ENCODE data around the gene GRAMD2B.
"Not testable (repeated sequence)": the region's sequence is repeated elsewhere in the genome, so short reads cannot be mapped to it uniquely, and the experiment has no call there.

Gene GRAMD2B

GRCh38 chr5:126516133-126516532, 92.9 kb downstream of the GRAMD2B start:
- peak; percentile 82 for DNase-seq

- no peak for DNase-seq
Measured at GRCh38 chr5:126516852-126517251, 93.6 kb downstream of the GRAMD2B start.

- DNase-seq = not testable (repeated sequence)
Measured at GRCh38 chr5:126519223-126519622, 96.0 kb downstream of the GRAMD2B start.

GRCh38 chr5:126519637-126520592, 96.7 kb downstream of the GRAMD2B start:
- DNase-seq = peak; percentile 50

DNA sequence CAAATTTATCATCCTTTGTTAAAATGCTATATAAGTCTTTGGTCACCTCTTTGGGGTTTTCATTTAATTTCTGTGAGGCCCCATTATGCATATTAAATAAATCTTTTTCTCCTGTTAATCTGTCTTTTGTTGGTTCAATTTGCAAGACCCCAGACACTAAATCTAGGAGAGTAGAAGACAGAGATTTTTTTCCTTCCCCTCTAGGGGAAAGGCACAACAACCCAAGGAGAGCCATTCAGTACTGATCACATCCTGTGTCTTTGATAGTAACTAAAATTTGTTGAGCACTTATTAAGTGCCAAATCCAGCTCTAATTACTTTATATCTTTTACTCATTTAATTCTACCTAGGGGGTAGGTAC, 97.4 kb downstream of the GRAMD2B start:
- no peak for DNase-seq

DNA sequence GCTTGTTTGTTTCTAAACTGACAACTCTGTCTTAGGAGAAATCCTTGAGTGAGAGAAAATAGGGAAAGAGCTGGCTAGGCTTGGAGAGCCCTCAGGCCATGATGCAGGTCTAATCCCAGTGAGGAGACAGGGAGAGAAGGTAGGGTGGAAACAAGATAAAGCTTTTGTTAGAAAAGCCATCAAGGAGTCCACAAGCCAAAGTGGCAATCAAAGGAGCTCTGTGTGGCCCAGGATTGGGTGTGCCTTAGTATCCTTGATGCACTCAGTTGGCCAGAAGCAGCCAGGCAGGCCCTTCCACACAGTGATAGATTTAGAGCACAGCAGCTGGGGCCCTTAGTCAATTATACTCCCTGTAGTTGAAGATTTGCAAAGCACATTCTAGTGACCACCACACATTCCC, 97.9 kb downstream of the GRAMD2B start:
- DNase-seq = no peak

GRCh38 chr5:126523818-126524510, 100.8 kb downstream of the GRAMD2B start:
- no peak for DNase-seq

DNA sequence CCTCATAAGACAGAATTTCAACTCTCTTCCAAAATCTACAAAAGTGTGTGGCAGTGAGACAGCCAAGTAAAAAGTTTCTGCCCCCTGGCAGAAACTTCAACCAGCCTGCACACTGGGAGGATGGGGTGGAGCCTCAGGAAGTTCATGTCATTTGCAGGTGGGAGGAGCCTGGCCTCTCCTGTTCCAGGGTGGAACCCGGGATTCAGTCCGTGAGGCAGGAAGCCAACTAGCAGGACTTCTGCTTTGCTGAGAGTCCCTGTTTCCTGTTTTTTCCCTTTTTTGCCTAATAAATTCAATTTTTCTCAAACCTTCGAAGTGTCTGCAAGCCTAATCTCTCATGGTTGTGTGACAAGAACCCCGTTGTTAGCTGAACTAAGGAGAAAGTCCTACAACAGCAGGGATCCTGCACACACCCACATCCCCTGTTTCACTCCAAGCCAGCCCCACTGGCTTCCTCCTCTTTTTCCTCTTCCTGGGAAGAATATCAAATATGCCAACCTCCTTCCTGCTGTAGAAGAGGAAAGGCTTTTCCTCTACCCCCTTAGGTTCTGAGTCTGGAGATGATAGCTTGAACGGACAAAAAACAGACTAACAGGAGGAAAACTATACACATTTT, 102.5 kb downstream of the GRAMD2B start:
- DNase-seq = no peak

DNA sequence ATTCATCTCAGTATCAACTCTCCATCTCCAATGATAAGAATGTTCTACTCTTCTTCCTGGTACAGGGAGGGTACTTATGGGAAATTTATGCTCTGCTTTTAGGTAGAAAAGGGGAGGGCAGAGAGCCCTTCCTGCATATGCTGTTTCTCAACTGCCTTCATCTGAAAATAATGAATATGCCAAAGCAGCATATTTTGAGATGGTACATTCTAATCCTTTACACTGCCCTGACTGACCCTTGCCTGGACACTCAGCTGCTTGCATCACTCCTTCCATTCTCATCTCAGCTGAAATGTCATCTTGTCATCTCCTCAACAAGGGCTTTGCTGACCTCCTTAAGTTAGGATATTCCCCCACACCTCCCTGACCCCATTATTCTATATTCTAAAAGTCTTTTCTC, 103.3 kb downstream of the GRAMD2B start:
- DNase-seq = no peak

- no peak for DNase-seq
Measured at GRCh38 chr5:126527158-126527557, 103.9 kb downstream of the GRAMD2B start.

- DNase-seq = no peak
Measured at GRCh38 chr5:126527892-126528291, 104.7 kb downstream of the GRAMD2B start.

DNA sequence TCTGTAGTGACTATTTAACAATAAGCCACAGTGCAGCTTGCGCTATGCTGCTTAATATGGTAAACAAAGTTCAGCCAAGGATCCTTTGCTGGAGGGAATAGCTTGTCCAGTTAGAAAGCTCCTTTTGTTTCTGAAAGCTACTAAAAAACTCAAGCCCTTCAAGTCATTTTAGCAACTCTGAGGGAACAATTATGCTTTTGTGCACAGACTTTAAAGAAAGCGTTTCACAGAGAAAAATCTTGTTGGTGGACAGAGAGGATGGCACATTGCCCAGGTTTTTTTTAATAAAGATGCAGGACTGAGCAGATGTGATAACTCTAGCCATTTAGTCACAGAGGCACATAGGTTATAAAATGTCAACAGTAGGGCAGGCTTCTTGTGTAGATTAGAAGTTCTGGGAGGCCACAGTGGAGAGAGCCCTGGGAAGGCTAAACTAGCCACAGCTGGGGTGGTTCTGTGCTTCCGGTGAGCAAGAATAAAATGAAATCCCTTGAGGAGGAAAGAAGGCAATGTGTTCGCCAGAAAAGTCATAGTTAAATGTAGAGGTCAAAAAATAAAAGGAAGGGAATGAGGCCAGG, 108.4 kb downstream of the GRAMD2B start:
- no peak for DNase-seq

- no peak for DNase-seq
Measured at GRCh38 chr5:126534553-126534952, 111.3 kb downstream of the GRAMD2B start.

DNA sequence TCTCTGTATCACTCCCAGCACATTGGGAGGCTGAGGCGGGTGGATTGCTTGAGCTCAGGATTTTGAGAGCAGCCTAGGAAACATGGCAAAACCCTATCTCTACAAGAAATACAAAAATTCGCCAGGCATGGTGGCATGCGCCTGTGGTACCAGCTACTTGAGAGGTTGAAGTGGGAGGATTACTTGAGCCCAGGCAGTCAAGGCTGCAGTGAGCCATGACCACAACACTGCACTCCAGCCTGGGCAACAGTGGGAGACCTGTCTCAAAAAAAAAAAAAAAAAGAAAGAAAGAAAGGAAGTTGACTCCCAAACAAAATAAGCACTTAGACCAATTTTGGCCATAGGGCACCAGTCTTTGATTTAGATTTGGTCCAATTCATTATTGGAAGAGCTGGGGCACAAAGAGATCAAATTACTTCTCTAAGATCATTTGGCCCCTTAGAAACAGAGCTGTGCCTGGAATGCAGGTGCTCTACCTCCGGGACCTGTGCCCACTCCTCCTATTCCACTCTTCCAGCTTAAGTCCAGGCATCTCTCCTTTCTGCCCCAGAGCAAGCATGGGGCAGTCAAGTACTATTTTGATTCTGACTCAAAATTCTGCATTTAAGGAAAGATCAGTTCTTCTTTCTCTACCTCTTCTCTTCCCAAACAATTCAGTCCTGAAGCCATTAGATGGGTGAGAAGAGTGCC, 112.8 kb downstream of the GRAMD2B start:
- peak; percentile 18 for DNase-seq

DNA sequence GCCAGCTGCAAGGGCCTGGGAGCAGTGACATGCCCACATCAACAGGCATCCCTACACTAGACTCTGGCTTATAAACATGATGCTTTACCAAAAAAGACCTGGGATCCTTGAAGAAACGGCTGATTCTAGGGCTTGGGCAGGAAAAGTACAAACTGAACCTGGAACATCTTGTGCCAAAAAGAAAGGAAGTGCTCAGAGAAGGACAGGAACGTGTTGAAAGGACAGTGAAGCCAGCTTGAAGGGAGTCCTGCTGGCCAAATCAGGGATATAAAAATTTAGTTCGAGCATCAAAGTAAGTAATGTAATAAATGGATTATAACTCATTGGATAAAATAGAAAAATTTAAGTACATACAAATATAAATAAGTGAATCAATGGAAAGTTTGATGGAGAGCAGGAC, 113.7 kb downstream of the GRAMD2B start:
- no peak for DNase-seq

- no peak for DNase-seq
Measured at GRCh38 chr5:126538579-126538978, 115.4 kb downstream of the GRAMD2B start.

- DNase-seq = no peak
Measured at GRCh38 chr5:126540631-126541030, 117.4 kb downstream of the GRAMD2B start.

DNA sequence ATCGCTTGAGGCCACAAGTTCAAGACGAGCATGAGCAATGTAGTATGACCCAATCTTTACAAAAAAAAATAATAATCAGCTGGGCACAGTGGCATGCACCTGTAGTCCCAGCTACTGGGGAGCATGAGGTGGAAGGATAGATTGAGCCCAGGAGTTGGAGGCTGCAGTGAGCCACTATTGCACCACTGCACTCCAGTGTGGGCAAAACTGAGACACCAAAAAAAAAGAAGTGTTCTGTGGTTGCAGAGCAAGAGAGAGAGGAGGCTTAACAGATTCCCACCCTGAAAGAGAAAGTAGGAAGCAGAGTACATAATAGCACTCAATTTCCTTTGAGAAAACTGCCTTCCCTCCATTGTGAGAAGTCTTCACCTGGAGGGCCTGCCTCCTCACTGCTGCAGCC, 119.2 kb downstream of the GRAMD2B start:
- no peak for DNase-seq

GRCh38 chr5:126543009-126543408, 119.8 kb downstream of the GRAMD2B start:
- no peak for DNase-seq

- no peak for DNase-seq
Measured at GRCh38 chr5:126543660-126544059, 120.5 kb downstream of the GRAMD2B start.
